ENCODE measurements around the gene PNLIP.

GRCh38 chr10:116589926-116590325 lies 44.2 kb downstream of the PNLIP start:
- TF ChIP-seq, protein P1, sequence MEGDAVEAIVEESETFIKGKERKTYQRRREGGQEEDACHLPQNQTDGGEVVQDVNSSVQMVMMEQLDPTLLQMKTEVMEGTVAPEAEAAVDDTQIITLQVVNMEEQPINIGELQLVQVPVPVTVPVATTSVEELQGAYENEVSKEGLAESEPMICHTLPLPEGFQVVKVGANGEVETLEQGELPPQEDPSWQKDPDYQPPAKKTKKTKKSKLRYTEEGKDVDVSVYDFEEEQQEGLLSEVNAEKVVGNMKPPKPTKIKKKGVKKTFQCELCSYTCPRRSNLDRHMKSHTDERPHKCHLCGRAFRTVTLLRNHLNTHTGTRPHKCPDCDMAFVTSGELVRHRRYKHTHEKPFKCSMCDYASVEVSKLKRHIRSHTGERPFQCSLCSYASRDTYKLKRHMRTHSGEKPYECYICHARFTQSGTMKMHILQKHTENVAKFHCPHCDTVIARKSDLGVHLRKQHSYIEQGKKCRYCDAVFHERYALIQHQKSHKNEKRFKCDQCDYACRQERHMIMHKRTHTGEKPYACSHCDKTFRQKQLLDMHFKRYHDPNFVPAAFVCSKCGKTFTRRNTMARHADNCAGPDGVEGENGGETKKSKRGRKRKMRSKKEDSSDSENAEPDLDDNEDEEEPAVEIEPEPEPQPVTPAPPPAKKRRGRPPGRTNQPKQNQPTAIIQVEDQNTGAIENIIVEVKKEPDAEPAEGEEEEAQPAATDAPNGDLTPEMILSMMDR (IDR thresholded peaks at IDR 0.05; ENCODE audit: low read depth, low read length, poor library complexity, severe bottlenecking), result no peak
- no peak for TF ChIP-seq EZH2phosphoT487 (IDR thresholded peaks at IDR 0.05; ENCODE audit: borderline replicate concordance, low read length)

Data from DOHH2 (cell line).